WTC11 (cell line): Measurements from ENCODE around the gene EMX2.

Experiments used
- ATF6 ChIP-seq: sonication (generic); formaldehyde crosslinking; IDR thresholded peaks from 2 replicates; pipeline ENCODE4 v1.8.1; 2023; ENCODE audit warnings: mild to moderate bottlenecking, missing genetic modification reagents
- CREM ChIP-seq: sonication (generic); formaldehyde crosslinking; IDR thresholded peaks from 2 replicates; pipeline ENCODE4 v1.8.1; 2022; ENCODE audit warnings: mild to moderate bottlenecking, missing genetic modification reagents, moderate library complexity
- CTCF ChIP-seq: fragments of 200-600 bp; IDR thresholded peaks from 2 replicates; pipeline ENCODE4 v1.8.0; 2022; ENCODE audit warnings: antibody characterized with exemption
- ESRRA ChIP-seq: sonication (generic); formaldehyde crosslinking; IDR thresholded peaks from 2 replicates; pipeline ENCODE4 v1.8.1; 2022; ENCODE audit warnings: mild to moderate bottlenecking, missing genetic modification reagents, borderline replicate concordance
- FOXP4 ChIP-seq: sonication (generic); formaldehyde crosslinking; IDR thresholded peaks from 2 replicates; pipeline ENCODE4 v1.8.0; 2022; ENCODE audit warnings: mild to moderate bottlenecking, missing genetic modification reagents
- JUN ChIP-seq: sonication (generic); formaldehyde crosslinking; IDR thresholded peaks from 2 replicates; pipeline ENCODE4 v1.8.0; 2023; ENCODE audit warnings: mild to moderate bottlenecking, missing genetic modification reagents
- SMAD3 ChIP-seq: sonication (generic); formaldehyde crosslinking; IDR thresholded peaks from 2 replicates; pipeline ENCODE4 v1.8.0; 2022; ENCODE audit warnings: missing genetic modification reagents, mild to moderate bottlenecking, borderline replicate concordance
- USF2 ChIP-seq: sonication (generic); formaldehyde crosslinking; IDR thresholded peaks from 2 replicates; pipeline ENCODE4 v1.8.1; 2023; ENCODE audit warnings: mild to moderate bottlenecking, missing genetic modification reagents, moderate library complexity

GRCh38 chr10:117594722-117595121, 52.2 kb downstream of the EMX2 start:
- TF ChIP-seq ESRRA (CRISPR knock-in tag) (no peak), CTCF (no peak), FOXP4 (CRISPR knock-in tag) (no peak), ATF6 (CRISPR knock-in tag) (no peak), JUN (no peak), SMAD3 (CRISPR knock-in tag) (no peak), CREM (CRISPR knock-in tag) (no peak), USF2 (CRISPR knock-in tag) (no peak)
